Liver (tissue), 9 donors: ENCODE measurements around the gene ADGRG1. TPM values are rescaled to one million over a fixed set of nuclear protein-coding genes. Genes with fewer than 3 reads are reported as not detected.

ENCODE experiments used
- DNase-seq: peaks from one replicate; pipeline ENCODE4 v3.0.0-alpha.2; 2017; ENCODE audit warnings: low spot score
- H3K27ac ChIP-seq, 2 donors: one replicate each; pipeline ENCODE4 v1.7.0; 2013; ENCODE audit warnings: inconsistent platforms in 2 of 2, low read length in 2 of 2, control low read depth in 1 of 2, low read depth in 1 of 2, mild to moderate bottlenecking in 1 of 2
- H3K27me3 ChIP-seq, 4 donors: one replicate each; pipeline versions ENCODE4 v1.6.1 to v1.7.0; 2013; ENCODE audit warnings: low read length in 3 of 4, inconsistent platforms in 1 of 4, mild to moderate bottlenecking in 1 of 4, moderate library complexity in 1 of 4; ENCODE audit not compliant: control insufficient read depth in 4 of 4, insufficient read depth in 4 of 4
- H3K36me3 ChIP-seq, 4 donors: one replicate each; pipeline versions ENCODE4 v1.6.1 to v1.7.0; 2013; ENCODE audit warnings: low read length in 3 of 4, mild to moderate bottlenecking in 3 of 4, low read depth in 1 of 4, moderate library complexity in 1 of 4; ENCODE audit not compliant: control insufficient read depth in 4 of 4, insufficient read depth in 3 of 4
- H3K4me1 ChIP-seq, 4 donors: one replicate each; pipeline versions ENCODE4 v1.6.1 to v1.7.0; 2013; ENCODE audit warnings: low read length in 3 of 4, mild to moderate bottlenecking in 3 of 4, moderate library complexity in 1 of 4; ENCODE audit not compliant: control insufficient read depth in 4 of 4, insufficient read depth in 4 of 4
- H3K4me3 ChIP-seq, 3 donors: one replicate each; pipeline versions ENCODE4 v1.6.1 to v1.7.0; 2013; ENCODE audit warnings: low read length in 3 of 3, control low read depth in 1 of 3, low read depth in 1 of 3, mild to moderate bottlenecking in 1 of 3
- H3K9ac ChIP-seq, 2 donors: one replicate each; pipeline ENCODE4 v1.7.0; 2013; ENCODE audit warnings: low read length in 2 of 2, mild to moderate bottlenecking in 2 of 2, moderate library complexity in 2 of 2, control low read depth in 1 of 2, low read depth in 1 of 2
- H3K9me3 ChIP-seq, 4 donors: one replicate each; pipeline versions ENCODE4 v1.6.1 to v1.7.0; 2013; ENCODE audit warnings: low read length in 3 of 4; ENCODE audit not compliant: control insufficient read depth in 4 of 4
- EGR1 ChIP-seq, 2 donors: IDR thresholded peaks; 2 replicates each; pipeline ENCODE4 v1.6.1; 2016 to 2018; ENCODE audit warnings: antibody characterized with exemption in 2 of 2, low read depth in 2 of 2
- FOXA1 ChIP-seq: IDR thresholded peaks from 2 replicates; pipeline ENCODE4 v1.6.1; 2016; ENCODE audit warnings: antibody characterized with exemption
- FOXA2 ChIP-seq: IDR thresholded peaks from 2 replicates; pipeline ENCODE4 v1.6.1; 2016; ENCODE audit warnings: antibody characterized with exemption
- GABPA ChIP-seq, 2 donors: IDR thresholded peaks in 1 of 2; conservative IDR thresholded peaks in 1 of 2; 2 replicates each; pipeline ENCODE4 v1.6.1; 2016; ENCODE audit warnings: antibody characterized with exemption in 2 of 2, mild to moderate bottlenecking in 1 of 2, moderate library complexity in 1 of 2
- HNF4A ChIP-seq, 2 donors: conservative IDR thresholded peaks; 2 replicates each; pipeline ENCODE4 v1.6.1; 2016; ENCODE audit warnings: antibody characterized with exemption in 2 of 2, mild to moderate bottlenecking in 2 of 2
- HNF4G ChIP-seq: IDR thresholded peaks from 2 replicates; pipeline ENCODE4 v1.6.1; 2016; ENCODE audit warnings: antibody characterized with exemption
- JUND ChIP-seq, 2 donors: IDR thresholded peaks; 2 replicates each; pipeline ENCODE4 v1.6.1; 2016; ENCODE audit warnings: antibody characterized with exemption in 2 of 2
- NR2F2 ChIP-seq: IDR thresholded peaks from 2 replicates; pipeline ENCODE4 v1.6.1; 2016; ENCODE audit warnings: antibody characterized with exemption
- RAD21 ChIP-seq, 2 donors: IDR thresholded peaks; 2 replicates each; pipeline ENCODE4 v1.6.1; 2016; ENCODE audit warnings: antibody characterized with exemption in 2 of 2, mild to moderate bottlenecking in 2 of 2
- RXRA ChIP-seq, 2 donors: IDR thresholded peaks; 2 replicates each; pipeline ENCODE4 v1.6.1; 2017 to 2018; ENCODE audit warnings: antibody characterized with exemption in 2 of 2, mild to moderate bottlenecking in 1 of 2
- SP1 ChIP-seq: IDR thresholded peaks from 2 replicates; pipeline ENCODE4 v1.6.1; 2018; ENCODE audit warnings: antibody characterized with exemption, mild to moderate bottlenecking
- TAF1 ChIP-seq: conservative IDR thresholded peaks from 2 replicates; pipeline ENCODE4 v1.6.1; 2016; ENCODE audit warnings: antibody characterized with exemption, mild to moderate bottlenecking
- YY1 ChIP-seq: IDR thresholded peaks from 2 replicates; pipeline ENCODE4 v1.6.1; 2016; ENCODE audit warnings: antibody characterized with exemption, mild to moderate bottlenecking
- WGBS: extraction: QIAGEN DNeasy Blood & Tissue Kit; methylation state at CpG from one replicate; pipeline ENCODE4 v1.1.7; 2013; 5-methylcytosine and 5-hydroxymethylcytosine counted together
- polyA plus RNA-seq, 2 donors: library from polyadenylated mRNA; stranded (reverse) in 1 of 2; unstranded in 1 of 2; fragments of 200-250 nt in 1 of 2; fragments of >200 nt in 1 of 2; fragmentation: Nextera tagmentation in 1 of 2; extraction: Ambion mirVana in 1 of 2; gene quantifications; one replicate each; pipeline versions ENCODE4 v1.2.1 to v1.2.3, GENCODE V29; 2013 to 2015
- total RNA-seq, 2 donors: library from RNA; depleted of rRNA; stranded (reverse); fragments of >200 nt; gene quantifications; one replicate each; pipeline ENCODE4 v1.2.3, GENCODE V29; 2014
- TF ChIP-seq, protein P1 (sequence below): IDR thresholded peaks from 2 replicates; pipeline ENCODE4 v1.6.1; 2016; ENCODE audit warnings: antibody characterized with exemption
- TF ChIP-seq, protein P2 (sequence below): fragments of 150-350 bp; IDR thresholded peaks from 2 replicates; pipeline ENCODE4 v1.5.1; 2017; ENCODE audit warnings: improper control_type of control experiment, low read depth, low read length; ENCODE audit not compliant: missing input control
- TF ChIP-seq, protein P3 (sequence below): IDR thresholded peaks from 2 replicates; pipeline ENCODE4 v1.6.1; 2016; ENCODE audit warnings: antibody characterized with exemption, mild to moderate bottlenecking
- TF ChIP-seq, protein P4 (sequence below): IDR thresholded peaks from 2 replicates; pipeline ENCODE4 v1.6.1; 2016; ENCODE audit warnings: antibody characterized with exemption
- TF ChIP-seq, protein P5 (sequence below): IDR thresholded peaks from 2 replicates; pipeline ENCODE4 v1.6.1; 2016; ENCODE audit warnings: antibody characterized with exemption
- donor health status: healthy.
- donor health status: healthy.
- donor health status: healthy.
- donor health status: healthy.
- donor health status: healthy.

ADGRG1 gene
- total and polyA plus RNA-seq, 4 donors, result 1.7 to 3.3 (median 2.0) TPM

DNA sequence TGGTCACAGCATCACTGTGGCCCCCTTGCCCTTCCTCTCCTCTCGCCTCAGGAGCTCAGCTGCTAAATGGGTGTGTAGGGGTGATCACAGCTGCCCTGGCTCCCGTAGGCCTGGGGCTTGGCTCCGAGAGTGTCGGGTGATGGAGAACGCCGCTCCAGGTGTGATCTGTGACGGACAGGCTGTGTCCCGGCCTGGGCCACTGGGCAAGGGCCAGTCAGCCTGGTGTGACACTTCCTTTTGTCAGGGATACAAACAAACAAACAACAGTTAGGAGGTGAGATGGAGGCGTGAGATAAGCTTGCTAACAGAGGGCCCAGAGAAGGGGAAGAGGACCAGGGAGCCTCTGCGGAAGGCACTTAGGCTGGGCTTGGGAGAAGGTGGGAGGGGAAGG, 2.0 kb downstream of the ADGRG1 start:
- H3K9me3 ChIP-seq, result no peaks in the 10 kb centered on the region
- no peaks in the 10 kb centered on the region for H3K36me3 ChIP-seq
- 83% methylated on average over 10 of the region's 10 CpGs for WGBS
- H3K27ac ChIP-seq, result no peak overlapping the region
- no peak overlapping the region for H3K4me3 ChIP-seq
- peaks cover 0 to 3% (median 0%) of the 10 kb centered on the region in 4 donors for H3K27me3 ChIP-seq
- no peak for DNase-seq
- H3K9ac ChIP-seq, result no peak overlapping the region
- TF ChIP-seq TAF1 (no peak), NR2F2 (no peak), YY1 (no peak), FOXA1 (no peak)
- TF ChIP-seq, protein P1, sequence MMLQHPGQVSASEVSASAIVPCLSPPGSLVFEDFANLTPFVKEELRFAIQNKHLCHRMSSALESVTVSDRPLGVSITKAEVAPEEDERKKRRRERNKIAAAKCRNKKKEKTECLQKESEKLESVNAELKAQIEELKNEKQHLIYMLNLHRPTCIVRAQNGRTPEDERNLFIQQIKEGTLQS, result no peak
- TF ChIP-seq, protein P2, sequence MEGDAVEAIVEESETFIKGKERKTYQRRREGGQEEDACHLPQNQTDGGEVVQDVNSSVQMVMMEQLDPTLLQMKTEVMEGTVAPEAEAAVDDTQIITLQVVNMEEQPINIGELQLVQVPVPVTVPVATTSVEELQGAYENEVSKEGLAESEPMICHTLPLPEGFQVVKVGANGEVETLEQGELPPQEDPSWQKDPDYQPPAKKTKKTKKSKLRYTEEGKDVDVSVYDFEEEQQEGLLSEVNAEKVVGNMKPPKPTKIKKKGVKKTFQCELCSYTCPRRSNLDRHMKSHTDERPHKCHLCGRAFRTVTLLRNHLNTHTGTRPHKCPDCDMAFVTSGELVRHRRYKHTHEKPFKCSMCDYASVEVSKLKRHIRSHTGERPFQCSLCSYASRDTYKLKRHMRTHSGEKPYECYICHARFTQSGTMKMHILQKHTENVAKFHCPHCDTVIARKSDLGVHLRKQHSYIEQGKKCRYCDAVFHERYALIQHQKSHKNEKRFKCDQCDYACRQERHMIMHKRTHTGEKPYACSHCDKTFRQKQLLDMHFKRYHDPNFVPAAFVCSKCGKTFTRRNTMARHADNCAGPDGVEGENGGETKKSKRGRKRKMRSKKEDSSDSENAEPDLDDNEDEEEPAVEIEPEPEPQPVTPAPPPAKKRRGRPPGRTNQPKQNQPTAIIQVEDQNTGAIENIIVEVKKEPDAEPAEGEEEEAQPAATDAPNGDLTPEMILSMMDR, result no peak
- peaks cover 3 to 11% (median 8%) of the 10 kb centered on the region in 4 donors for H3K4me1 ChIP-seq

DNA sequence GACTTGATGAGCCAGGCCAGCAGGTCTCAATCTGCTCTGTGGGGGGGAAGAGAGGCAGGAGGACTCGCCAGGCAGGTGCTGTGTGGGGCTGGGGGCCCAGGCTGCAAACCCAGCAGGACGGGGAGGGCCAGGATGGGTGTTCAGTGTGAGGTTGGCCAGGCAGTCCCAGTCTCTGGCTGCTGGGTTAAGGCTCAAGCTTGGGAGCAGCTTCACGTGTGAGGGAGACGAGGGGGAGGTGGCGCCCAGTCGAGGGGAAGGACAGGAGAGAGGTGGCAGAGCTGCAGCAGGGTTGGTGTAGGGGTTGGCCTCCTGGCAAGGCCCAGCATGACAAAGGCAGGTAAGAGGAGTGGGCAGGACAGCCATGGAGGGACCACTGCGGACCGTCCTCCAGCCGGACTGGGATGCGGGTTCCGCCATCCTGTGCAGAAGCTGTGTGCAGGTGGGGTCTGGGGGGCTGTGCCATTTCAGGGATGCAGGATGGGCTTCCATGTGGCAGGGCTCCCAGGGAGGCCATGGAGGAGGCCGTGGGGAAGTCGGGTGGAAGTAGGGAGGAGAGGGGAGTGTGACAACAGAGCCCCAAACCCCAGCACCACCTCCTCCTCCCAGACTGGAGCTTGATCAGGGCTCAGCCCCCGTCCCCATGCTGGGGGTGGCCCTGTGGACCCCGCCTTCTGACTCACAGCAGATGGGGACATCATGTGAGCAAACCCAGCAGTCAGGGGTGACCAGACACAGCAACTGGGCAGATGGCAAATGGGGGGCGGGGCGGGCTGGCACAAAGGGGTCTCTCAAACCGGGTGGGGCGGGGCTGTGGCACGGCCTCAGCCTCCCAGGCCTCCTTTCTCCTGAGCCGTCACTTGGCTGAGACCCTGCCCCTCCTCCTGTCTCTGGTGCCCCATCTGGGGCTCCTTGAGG, 2.8 kb downstream of the ADGRG1 start:
- H3K9ac ChIP-seq, result no peak overlapping the region
- no peak for DNase-seq
- TF ChIP-seq HNF4A (conservative IDR thresholded peaks at IDR 0.05), result no peak
- TF ChIP-seq, protein P1, result no peak
- TF ChIP-seq SP1, result no peak
- no peak for TF ChIP-seq NR2F2
- TF ChIP-seq HNF4G, result no peak
- TF ChIP-seq GABPA (IDR thresholded peaks at IDR 0.05 in 1 of 2, conservative IDR thresholded peaks at IDR 0.05 in 1 of 2), result no peak
- no peak for TF ChIP-seq RAD21 (IDR thresholded peaks at IDR 0.05)
- TF ChIP-seq, protein P3, sequence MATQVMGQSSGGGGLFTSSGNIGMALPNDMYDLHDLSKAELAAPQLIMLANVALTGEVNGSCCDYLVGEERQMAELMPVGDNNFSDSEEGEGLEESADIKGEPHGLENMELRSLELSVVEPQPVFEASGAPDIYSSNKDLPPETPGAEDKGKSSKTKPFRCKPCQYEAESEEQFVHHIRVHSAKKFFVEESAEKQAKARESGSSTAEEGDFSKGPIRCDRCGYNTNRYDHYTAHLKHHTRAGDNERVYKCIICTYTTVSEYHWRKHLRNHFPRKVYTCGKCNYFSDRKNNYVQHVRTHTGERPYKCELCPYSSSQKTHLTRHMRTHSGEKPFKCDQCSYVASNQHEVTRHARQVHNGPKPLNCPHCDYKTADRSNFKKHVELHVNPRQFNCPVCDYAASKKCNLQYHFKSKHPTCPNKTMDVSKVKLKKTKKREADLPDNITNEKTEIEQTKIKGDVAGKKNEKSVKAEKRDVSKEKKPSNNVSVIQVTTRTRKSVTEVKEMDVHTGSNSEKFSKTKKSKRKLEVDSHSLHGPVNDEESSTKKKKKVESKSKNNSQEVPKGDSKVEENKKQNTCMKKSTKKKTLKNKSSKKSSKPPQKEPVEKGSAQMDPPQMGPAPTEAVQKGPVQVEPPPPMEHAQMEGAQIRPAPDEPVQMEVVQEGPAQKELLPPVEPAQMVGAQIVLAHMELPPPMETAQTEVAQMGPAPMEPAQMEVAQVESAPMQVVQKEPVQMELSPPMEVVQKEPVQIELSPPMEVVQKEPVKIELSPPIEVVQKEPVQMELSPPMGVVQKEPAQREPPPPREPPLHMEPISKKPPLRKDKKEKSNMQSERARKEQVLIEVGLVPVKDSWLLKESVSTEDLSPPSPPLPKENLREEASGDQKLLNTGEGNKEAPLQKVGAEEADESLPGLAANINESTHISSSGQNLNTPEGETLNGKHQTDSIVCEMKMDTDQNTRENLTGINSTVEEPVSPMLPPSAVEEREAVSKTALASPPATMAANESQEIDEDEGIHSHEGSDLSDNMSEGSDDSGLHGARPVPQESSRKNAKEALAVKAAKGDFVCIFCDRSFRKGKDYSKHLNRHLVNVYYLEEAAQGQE, result no peak
- TF ChIP-seq RXRA (IDR thresholded peaks at IDR 0.05), result no peak
- no peak for TF ChIP-seq FOXA2
- TF ChIP-seq, protein P4, sequence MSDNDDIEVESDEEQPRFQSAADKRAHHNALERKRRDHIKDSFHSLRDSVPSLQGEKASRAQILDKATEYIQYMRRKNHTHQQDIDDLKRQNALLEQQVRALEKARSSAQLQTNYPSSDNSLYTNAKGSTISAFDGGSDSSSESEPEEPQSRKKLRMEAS, result no peak
- TF ChIP-seq, protein P5, sequence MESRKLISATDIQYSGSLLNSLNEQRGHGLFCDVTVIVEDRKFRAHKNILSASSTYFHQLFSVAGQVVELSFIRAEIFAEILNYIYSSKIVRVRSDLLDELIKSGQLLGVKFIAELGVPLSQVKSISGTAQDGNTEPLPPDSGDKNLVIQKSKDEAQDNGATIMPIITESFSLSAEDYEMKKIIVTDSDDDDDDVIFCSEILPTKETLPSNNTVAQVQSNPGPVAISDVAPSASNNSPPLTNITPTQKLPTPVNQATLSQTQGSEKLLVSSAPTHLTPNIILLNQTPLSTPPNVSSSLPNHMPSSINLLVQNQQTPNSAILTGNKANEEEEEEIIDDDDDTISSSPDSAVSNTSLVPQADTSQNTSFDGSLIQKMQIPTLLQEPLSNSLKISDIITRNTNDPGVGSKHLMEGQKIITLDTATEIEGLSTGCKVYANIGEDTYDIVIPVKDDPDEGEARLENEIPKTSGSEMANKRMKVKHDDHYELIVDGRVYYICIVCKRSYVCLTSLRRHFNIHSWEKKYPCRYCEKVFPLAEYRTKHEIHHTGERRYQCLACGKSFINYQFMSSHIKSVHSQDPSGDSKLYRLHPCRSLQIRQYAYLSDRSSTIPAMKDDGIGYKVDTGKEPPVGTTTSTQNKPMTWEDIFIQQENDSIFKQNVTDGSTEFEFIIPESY, result no peak
- TF ChIP-seq, protein P2, result no peak
- TF ChIP-seq YY1, result no peak
- no peak for TF ChIP-seq TAF1
- no peak for TF ChIP-seq JUND (IDR thresholded peaks at IDR 0.05)
- no peak for TF ChIP-seq EGR1 (IDR thresholded peaks at IDR 0.05; ENCODE audit: low read depth in 2 of 2)
- no peak for TF ChIP-seq FOXA1
- peaks cover 4 to 19% (median 13%) of the 10 kb centered on the region in 4 donors for H3K4me1 ChIP-seq
- no peaks in the 10 kb centered on the region for H3K9me3 ChIP-seq
- 91% methylated on average over 21 of the region's 21 CpGs for WGBS
- H3K27me3 ChIP-seq, result peaks cover 0 to 3% (median 0%) of the 10 kb centered on the region in 4 donors
- H3K27ac ChIP-seq, result no peak overlapping the region
- H3K36me3 ChIP-seq, result no peaks in the 10 kb centered on the region
- no peak overlapping the region for H3K4me3 ChIP-seq
